CD4-positive, CD25-positive, alpha-beta regulatory T cell (primary cell): ENCODE data around the gene STUM. TPM values are rescaled to one million over a fixed set of nuclear protein-coding genes. Genes with fewer than 3 reads are reported as not detected.
A peak's percentile ranks its signal among the peaks of the same experiment; 100 is the strongest.

Experiments
- ATAC-seq, 2 donors: fragments of 150-1000 bp; cut with Tn5 transposase; one replicate each; pipeline ENCODE4 v1.10.0; 2021; ENCODE audit warnings: low read depth in 2 of 2, moderate number of reproducible peaks in 2 of 2, moderate library complexity in 1 of 2
- DNase-seq, 3 donors: peaks; one replicate each; pipeline versions ENCODE4 v3.0.0 to v3.0.0-alpha.2; 2012 to 2022; ENCODE audit warnings: mixed read lengths in 1 of 3
- H3K27ac ChIP-seq: one replicate; pipeline ENCODE4 v1.7.0; 2013; ENCODE audit warnings: mild to moderate bottlenecking, low read length; ENCODE audit not compliant: insufficient read depth, poor library complexity, severe bottlenecking
- H3K27me3 ChIP-seq: one replicate; pipeline ENCODE4 v1.7.0; 2013; ENCODE audit warnings: low read length; ENCODE audit not compliant: control insufficient read depth, insufficient read depth
- H3K36me3 ChIP-seq: one replicate; pipeline ENCODE4 v1.7.0; 2013; ENCODE audit warnings: mild to moderate bottlenecking, low read length, moderate library complexity; ENCODE audit not compliant: control insufficient read depth, insufficient read depth
- H3K4me1 ChIP-seq: 2 replicates; pipeline ENCODE4 v1.7.0; 2013; ENCODE audit warnings: mild to moderate bottlenecking, low read length; ENCODE audit not compliant: insufficient read depth, control insufficient read depth, poor library complexity, severe bottlenecking
- H3K4me3 ChIP-seq: one replicate; pipeline ENCODE4 v1.7.0; 2013; ENCODE audit warnings: low read depth, mild to moderate bottlenecking, low read length, moderate library complexity
- H3K9me3 ChIP-seq, 2 experiments: 1 replicate in 1 of 2; 2 replicates in 1 of 2; pipeline ENCODE4 v1.7.0; 2013; ENCODE audit warnings: low read length in 2 of 2, mild to moderate bottlenecking in 1 of 2, moderate library complexity in 1 of 2; ENCODE audit not compliant: control insufficient read depth in 2 of 2
- H3K27ac Mint-ChIP-seq, 3 donors: one replicate each; pipeline ENCODE4 v1.8.0; 2020 to 2022; ENCODE audit warnings: mild to moderate bottlenecking in 3 of 3, mixed read lengths in 3 of 3, moderate library complexity in 2 of 3
- H3K27me3 Mint-ChIP-seq: one replicate; pipeline ENCODE4 v1.8.0; 2022; ENCODE audit warnings: mild to moderate bottlenecking, mixed read lengths
- H3K36me3 Mint-ChIP-seq: one replicate; pipeline ENCODE4 v1.8.0; 2020; ENCODE audit warnings: mixed read lengths
- H3K4me1 Mint-ChIP-seq, 4 donors: one replicate each; pipeline ENCODE4 v1.8.0; 2020 to 2022; ENCODE audit warnings: mixed read lengths in 4 of 4, mild to moderate bottlenecking in 1 of 4
- H3K4me3 Mint-ChIP-seq, 4 donors: one replicate each; pipeline ENCODE4 v1.8.0; 2020 to 2022; ENCODE audit warnings: mild to moderate bottlenecking in 4 of 4, mixed read lengths in 4 of 4, moderate library complexity in 3 of 4
- H3K9me3 Mint-ChIP-seq, 7 donors: one replicate each; pipeline ENCODE4 v1.8.0; 2020 to 2022; ENCODE audit warnings: mixed read lengths in 7 of 7, mild to moderate bottlenecking in 3 of 7, moderate library complexity in 2 of 7
- polyA plus RNA-seq, 4 donors: library from polyadenylated mRNA; unstranded; fragments of 300-500 nt; fragmentation: Illumina TruSeq; gene quantifications; one replicate each; pipeline ENCODE4 v1.2.3, GENCODE V29; 2021
- total RNA-seq: library from RNA; stranded (reverse); gene quantifications from one replicate; pipeline ENCODE4 v1.2.3, GENCODE V29; 2022

The STUM gene
- total and polyA plus RNA-seq, 5 donors from 2014 or later, result 0.03 to 0.09 (median 0.06) TPM; not detected in 2

DNA sequence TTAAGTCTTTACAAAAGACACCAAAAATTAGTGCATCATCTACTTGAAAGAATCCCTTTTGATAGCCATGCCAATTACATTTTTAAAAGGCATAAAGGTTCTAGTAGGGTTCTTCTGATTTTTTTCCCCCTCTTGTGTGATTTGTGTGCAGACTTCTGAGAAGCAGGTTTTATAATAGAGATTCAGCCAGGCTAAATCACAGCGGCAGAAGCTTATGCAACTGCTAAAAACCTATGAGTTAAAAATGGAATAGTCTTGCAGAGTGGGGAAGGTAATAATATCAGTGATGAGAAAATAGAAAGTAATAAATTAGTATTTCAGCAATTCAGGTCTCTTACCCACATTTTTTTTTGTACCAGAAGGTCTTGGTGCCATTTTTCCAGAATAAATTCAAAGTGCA, 17.7 kb downstream of the STUM start:
- no peaks in the 10 kb centered on the region for H3K27me3 ChIP-seq
- Mint-ChIP-seq H3K4me1 (no peaks in the 10 kb centered on the region), H3K4me3 (no peak overlapping the region), H3K27me3 (peaks cover 22% of the 10 kb centered on the region), H3K36me3 (no peaks in the 10 kb centered on the region), H3K27ac (no peak overlapping the region), H3K9me3 (no peaks in the 10 kb centered on the region)
- no peak overlapping the region for H3K27ac ChIP-seq
- no peak overlapping the region for H3K4me3 ChIP-seq
- H3K36me3 ChIP-seq, result no peaks in the 10 kb centered on the region
- no peaks in the 10 kb centered on the region for H3K4me1 ChIP-seq
- ATAC-seq, result no peak
- H3K9me3 ChIP-seq, result no peaks in the 10 kb centered on the region
- DNase-seq, result no peak

DNA sequence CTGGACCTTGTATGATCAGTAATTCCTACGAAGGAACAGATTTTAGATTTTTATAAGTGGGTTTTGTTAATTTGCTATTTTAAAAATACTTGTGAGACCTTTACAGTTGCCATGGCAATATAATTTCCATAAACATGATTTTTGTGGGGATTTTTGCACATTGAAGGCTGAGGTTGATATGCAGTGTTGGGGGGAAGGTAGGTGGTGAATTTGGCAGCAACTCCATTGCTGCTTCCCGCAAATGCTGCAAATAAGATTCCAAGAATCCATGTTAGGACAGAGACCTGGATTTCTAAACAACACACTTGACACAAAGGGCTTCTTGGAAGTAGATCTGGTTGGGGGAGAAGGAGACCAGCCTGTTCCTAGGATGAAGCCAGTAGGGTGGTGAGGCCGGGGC, 18.2 kb downstream of the STUM start:
- no peak overlapping the region for H3K4me3 Mint-ChIP-seq
- no peak for ATAC-seq
- no peaks in the 10 kb centered on the region for H3K36me3 ChIP-seq

DNA sequence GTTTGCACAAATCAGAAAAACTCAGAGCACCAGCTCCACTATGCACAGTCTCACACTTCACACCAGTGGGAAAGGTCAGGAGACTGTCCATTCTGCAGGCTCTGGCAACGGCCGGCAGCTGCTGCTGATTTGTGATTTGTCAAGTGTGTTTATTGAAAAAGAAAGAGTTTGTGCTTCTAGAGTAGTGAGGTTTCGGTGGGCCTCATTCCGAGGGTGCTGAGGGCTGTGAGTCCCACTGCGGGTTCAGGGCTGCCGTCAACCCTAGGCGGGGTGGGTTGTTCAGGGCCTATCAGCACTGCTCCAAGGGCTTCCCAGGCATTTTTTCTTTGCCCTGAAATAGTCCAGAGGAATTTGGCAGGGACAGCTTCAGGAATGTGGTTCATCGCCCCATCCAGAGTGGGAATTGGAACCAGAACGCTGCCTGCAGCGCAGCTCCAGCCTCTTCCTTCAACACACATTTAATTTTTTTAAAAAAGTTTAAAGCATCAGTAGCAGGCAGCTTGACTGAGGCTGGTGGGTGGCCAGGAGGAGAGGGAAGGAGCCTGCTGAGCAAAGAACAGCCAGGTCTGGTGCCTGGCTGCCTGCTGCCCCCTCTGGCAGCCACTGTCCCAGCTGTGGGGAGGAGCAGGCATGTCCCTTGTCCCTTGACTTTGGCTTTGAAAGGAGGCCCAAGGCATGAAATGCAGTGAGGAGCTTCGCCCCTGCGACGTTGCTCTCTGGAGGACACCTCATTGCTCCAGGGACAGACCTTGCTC, 19.7 kb downstream of the STUM start:
- Histone ChIP-seq H3K36me3 (no peaks in the 10 kb centered on the region), H3K4me3 (no peak overlapping the region), H3K27me3 (no peaks in the 10 kb centered on the region), H3K9me3 (no peaks in the 10 kb centered on the region), H3K27ac (no peak overlapping the region), H3K4me1 (no peaks in the 10 kb centered on the region)
- no peaks in the 10 kb centered on the region for H3K36me3 Mint-ChIP-seq
- no peak overlapping the region for H3K4me3 Mint-ChIP-seq
- DNase-seq (no peak), ATAC-seq (no peak)
- H3K9me3 Mint-ChIP-seq, result no peaks in the 10 kb centered on the region
- peaks cover 16% of the 10 kb centered on the region for H3K27me3 Mint-ChIP-seq
- H3K4me1 Mint-ChIP-seq, result no peaks in the 10 kb centered on the region
- no peak overlapping the region for H3K27ac Mint-ChIP-seq

More for the DNA sequence above, 18.2 kb downstream of the STUM start:
- no peak overlapping the region for H3K4me3 ChIP-seq
- no peak overlapping the region for H3K27ac ChIP-seq
- H3K4me1 Mint-ChIP-seq, result no peaks in the 10 kb centered on the region
- no peaks in the 10 kb centered on the region for H3K36me3 Mint-ChIP-seq
- H3K9me3 ChIP-seq, result no peaks in the 10 kb centered on the region
- peaks cover 17% of the 10 kb centered on the region for H3K27me3 Mint-ChIP-seq
- no peak overlapping the region for H3K27ac Mint-ChIP-seq
- H3K27me3 ChIP-seq, result no peaks in the 10 kb centered on the region
- no peaks in the 10 kb centered on the region for H3K4me1 ChIP-seq
- DNase-seq, result no peak
- H3K9me3 Mint-ChIP-seq, result no peaks in the 10 kb centered on the region

DNA sequence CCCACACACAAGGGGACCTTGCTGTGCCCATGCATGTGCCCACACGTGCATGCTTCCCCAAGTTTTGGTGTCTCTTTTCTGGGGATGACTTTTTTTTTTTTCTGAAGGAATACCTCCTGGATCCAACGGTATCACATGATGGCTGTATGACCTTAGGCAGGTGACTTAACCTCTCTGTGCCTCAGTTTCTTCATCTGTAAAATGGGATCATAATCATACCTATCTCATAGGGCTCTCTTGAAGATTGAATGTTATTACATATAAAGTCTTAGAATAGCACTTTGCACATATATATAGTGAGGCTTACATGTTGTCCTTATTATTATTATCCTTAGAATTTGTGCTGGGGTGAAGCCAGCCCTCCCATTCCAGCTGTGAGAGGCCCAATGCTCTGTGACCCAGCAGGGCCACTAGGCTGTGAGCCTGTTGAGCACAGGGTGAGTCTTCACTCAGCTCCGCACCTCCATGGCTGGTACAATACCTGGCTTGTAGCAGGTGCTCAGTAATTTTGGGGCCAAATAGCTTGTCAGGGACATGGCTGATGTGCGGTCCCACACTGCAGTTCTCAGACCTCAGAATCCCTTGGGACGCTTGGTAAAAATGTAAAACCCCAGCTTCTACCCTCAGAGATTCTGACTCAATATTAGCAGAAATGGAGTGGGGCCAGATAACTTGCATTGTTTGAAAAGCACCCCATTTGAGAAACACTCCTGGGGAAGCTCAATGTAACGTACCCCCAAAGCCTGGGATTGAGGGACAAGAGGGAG, 20.6 kb downstream of the STUM start:
- ATAC-seq, result no peak
- Mint-ChIP-seq H3K27ac (peak overlapping the region in 1 of 3 donors; percentile 9), H3K4me1 (no peaks in the 10 kb centered on the region)

DNA sequence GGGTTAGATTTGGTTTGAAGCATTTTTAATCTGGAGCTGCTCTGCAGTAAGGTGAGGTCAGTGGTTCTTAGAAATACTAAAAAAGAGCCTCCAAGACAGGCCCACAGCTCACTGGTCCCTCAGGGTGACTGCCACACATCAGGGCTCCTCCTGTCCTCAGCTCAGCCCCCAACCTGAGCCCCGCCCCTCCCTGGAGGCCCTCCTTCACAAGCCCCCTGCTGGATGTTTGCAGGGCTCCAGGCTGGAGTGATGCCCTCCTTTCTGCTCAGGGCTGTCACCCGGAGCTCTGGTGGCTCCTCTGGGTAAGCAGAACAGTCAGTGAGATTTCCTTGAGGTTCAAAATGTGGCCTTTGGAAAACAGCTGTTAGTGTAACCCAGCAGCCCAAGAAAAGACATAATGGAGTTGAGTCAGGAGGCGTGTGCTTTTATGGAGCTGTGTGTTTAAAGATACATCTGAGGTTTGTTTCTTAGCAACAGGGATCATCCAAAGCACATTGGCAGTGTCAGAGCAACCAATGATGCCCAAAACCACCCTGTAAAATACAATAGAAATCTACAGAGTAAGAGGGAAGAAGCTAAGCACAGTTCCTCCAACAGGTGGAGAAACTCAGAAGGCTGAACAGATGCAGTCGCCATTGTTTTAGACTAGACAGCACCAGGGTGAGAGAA, 21.4 kb downstream of the STUM start:
- Histone ChIP-seq H3K4me1 (no peaks in the 10 kb centered on the region), H3K27me3 (no peaks in the 10 kb centered on the region), H3K4me3 (no peak overlapping the region), H3K9me3 (no peaks in the 10 kb centered on the region), H3K36me3 (no peaks in the 10 kb centered on the region), H3K27ac (no peak overlapping the region)
- Mint-ChIP-seq H3K9me3 (no peaks in the 10 kb centered on the region), H3K27me3 (peaks cover 16% of the 10 kb centered on the region), H3K36me3 (no peaks in the 10 kb centered on the region), H3K27ac (no peak overlapping the region), H3K4me1 (no peaks in the 10 kb centered on the region), H3K4me3 (no peak overlapping the region)
- DNase-seq (peak in 1 of 3 donors; percentile 19), ATAC-seq (peak in 1 of 2 donors; percentile 46)

More for the DNA sequence above, 20.6 kb downstream of the STUM start:
- no peaks in the 10 kb centered on the region for H3K36me3 ChIP-seq
- H3K36me3 Mint-ChIP-seq, result no peaks in the 10 kb centered on the region
- DNase-seq, result no peak
- H3K4me3 ChIP-seq, result no peak overlapping the region
- H3K4me3 Mint-ChIP-seq, result no peak overlapping the region
- no peaks in the 10 kb centered on the region for H3K9me3 Mint-ChIP-seq
- no peaks in the 10 kb centered on the region for H3K27me3 ChIP-seq
- H3K27ac ChIP-seq, result no peak overlapping the region
- H3K27me3 Mint-ChIP-seq, result peaks cover 16% of the 10 kb centered on the region
- H3K9me3 ChIP-seq, result no peaks in the 10 kb centered on the region
- no peaks in the 10 kb centered on the region for H3K4me1 ChIP-seq

DNA sequence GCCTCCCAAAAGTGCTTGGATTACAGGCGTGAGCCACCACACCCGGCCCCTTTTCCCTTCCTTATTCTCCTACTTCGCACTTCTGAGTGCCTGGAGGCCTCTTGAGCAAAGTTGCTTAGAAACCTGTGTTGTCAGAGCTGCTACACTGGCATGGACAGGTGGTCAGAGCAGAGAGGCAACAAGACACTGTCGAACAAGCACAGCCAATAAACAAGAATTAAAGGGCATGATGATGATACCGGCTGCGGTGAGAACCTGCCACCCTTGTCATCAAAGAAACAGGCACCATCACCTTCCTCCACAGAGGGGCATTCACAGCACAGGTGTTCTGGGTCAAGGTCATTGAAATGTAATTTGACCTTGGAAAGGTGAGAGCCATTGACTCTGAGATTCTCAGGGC, 23.3 kb downstream of the STUM start:
- H3K27ac ChIP-seq, result no peak overlapping the region
- no peak overlapping the region for H3K27ac Mint-ChIP-seq
- no peak for ATAC-seq

DNA sequence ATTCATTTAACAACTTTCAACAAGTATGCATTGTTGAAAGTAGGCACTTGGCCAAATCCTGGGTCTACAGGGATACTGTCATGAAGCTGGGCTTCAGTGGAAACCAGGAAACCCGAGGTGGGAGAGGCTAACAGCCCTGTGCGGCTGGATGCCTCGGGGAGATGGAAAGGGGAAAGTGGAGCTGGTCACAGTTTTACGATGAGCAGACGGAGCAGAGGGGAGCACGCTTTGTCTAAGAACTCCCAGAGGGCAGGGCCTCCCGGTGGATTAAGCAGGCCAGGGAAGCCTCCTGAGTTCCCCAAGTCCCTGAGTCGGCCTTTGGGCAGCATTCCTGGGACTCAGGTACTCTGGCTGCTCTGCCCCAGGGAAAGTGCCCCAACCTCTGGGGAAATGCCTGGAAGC, 23.8 kb downstream of the STUM start:
- Histone ChIP-seq H3K9me3 (no peaks in the 10 kb centered on the region), H3K36me3 (no peaks in the 10 kb centered on the region), H3K27ac (no peak overlapping the region), H3K4me1 (no peaks in the 10 kb centered on the region), H3K4me3 (no peak overlapping the region), H3K27me3 (no peaks in the 10 kb centered on the region)
- ATAC-seq (no peak), DNase-seq (no peak)
- H3K4me1 Mint-ChIP-seq, result no peaks in the 10 kb centered on the region
- H3K9me3 Mint-ChIP-seq, result no peaks in the 10 kb centered on the region
- H3K36me3 Mint-ChIP-seq, result no peaks in the 10 kb centered on the region
- no peak overlapping the region for H3K27ac Mint-ChIP-seq
- H3K27me3 Mint-ChIP-seq, result peaks cover 7% of the 10 kb centered on the region
- H3K4me3 Mint-ChIP-seq, result no peak overlapping the region

More for the DNA sequence above, 23.3 kb downstream of the STUM start:
- Mint-ChIP-seq H3K36me3 (no peaks in the 10 kb centered on the region), H3K9me3 (no peaks in the 10 kb centered on the region), H3K27me3 (peaks cover 9% of the 10 kb centered on the region), H3K4me1 (no peaks in the 10 kb centered on the region), H3K4me3 (no peak overlapping the region)
- H3K4me3 ChIP-seq, result no peak overlapping the region
- no peak for DNase-seq
- H3K36me3 ChIP-seq, result no peaks in the 10 kb centered on the region
- no peaks in the 10 kb centered on the region for H3K4me1 ChIP-seq
- H3K27me3 ChIP-seq, result no peaks in the 10 kb centered on the region
- no peaks in the 10 kb centered on the region for H3K9me3 ChIP-seq
